Stimulated activated memory B cell treated with anti-CD40 and anti-IgM and Interleukin-4, amounts not matched to agents 10 μg/mL and 1 μg/mL and 100 μg/mL, for 72 hours (primary cell): ENCODE data around the gene GOLGA6L7.
A peak's percentile ranks its signal among the peaks of the same experiment; 100 is the strongest.
"Not testable (repeated sequence)": the region's sequence is repeated elsewhere in the genome, so short reads cannot be mapped to it uniquely, and the experiment has no call there.

Experiments used
- ATAC-seq: fragments of 150-1000 bp; cut with Tn5 transposase; 2 replicates; pipeline ENCODE4 v1.10.0; 2021
- H3K27ac Mint-ChIP-seq: one replicate; pipeline ENCODE4 v1.8.0; 2022; ENCODE audit warnings: mild to moderate bottlenecking, mixed read lengths
- H3K27me3 Mint-ChIP-seq: one replicate; pipeline ENCODE4 v1.8.0; 2022; ENCODE audit warnings: mixed read lengths
- H3K36me3 Mint-ChIP-seq: one replicate; pipeline ENCODE4 v1.8.0; 2022; ENCODE audit warnings: mixed read lengths
- H3K4me1 Mint-ChIP-seq: one replicate; pipeline ENCODE4 v1.8.0; 2022; ENCODE audit warnings: mixed read lengths
- H3K4me3 Mint-ChIP-seq: one replicate; pipeline ENCODE4 v1.8.0; 2022; ENCODE audit warnings: mild to moderate bottlenecking, moderate library complexity, mixed read lengths
- H3K9me3 Mint-ChIP-seq: one replicate; pipeline ENCODE4 v1.8.0; 2022; ENCODE audit warnings: mixed read lengths

GOLGA6L7 gene

DNA sequence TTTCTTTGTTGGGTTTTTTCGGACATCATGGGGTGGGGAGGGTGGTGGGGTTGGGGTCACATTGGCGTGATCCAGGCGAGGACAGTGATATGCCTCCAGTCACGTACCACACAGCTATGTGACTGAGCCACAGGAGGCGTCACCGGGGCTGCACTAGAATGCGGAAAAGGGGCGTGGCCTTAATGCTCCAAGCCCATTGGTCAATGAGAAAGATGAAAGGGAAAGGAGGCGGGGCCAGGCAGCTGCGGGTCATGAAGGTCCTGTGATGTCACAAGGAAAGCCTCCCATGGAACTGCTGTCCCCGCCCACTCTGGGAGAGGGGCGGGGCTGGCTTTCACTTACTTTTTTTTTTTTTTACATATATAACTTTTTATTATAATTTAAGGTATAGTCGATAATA, at the start of gene GOLGA6L7:
GOLGA6L7 (minus strand) TSS at position 124 of the 400 bp plus-strand sequence; CDS start at position 29, 95 bp downstream.
- not testable (repeated sequence) for H3K27me3 Mint-ChIP-seq, H3K27ac Mint-ChIP-seq, H3K9me3 Mint-ChIP-seq, ATAC-seq, H3K36me3 Mint-ChIP-seq, H3K4me1 Mint-ChIP-seq, H3K4me3 Mint-ChIP-seq

GRCh38 chr15:28897861-28898585, 49.6 kb upstream of the GOLGA6L7 start:
- Mint-ChIP-seq H3K4me3 (no peak overlapping the region), H3K9me3 (peaks cover 3% of the 10 kb centered on the region), H3K4me1 (no peaks in the 10 kb centered on the region), H3K27me3 (peaks cover 9% of the 10 kb centered on the region), H3K27ac (no peak overlapping the region), H3K36me3 (no peaks in the 10 kb centered on the region)
- no peak for ATAC-seq

GRCh38 chr15:28896951-28897350, 48.5 kb upstream of the GOLGA6L7 start:
- ATAC-seq: no peak
- Mint-ChIP-seq H3K4me3 (no peak overlapping the region), H3K36me3 (no peaks in the 10 kb centered on the region), H3K27ac (no peak overlapping the region), H3K4me1 (no peaks in the 10 kb centered on the region), H3K9me3 (peaks cover 3% of the 10 kb centered on the region), H3K27me3 (peaks cover 9% of the 10 kb centered on the region)

GRCh38 chr15:28895566-28895965, 47.1 kb upstream of the GOLGA6L7 start:
- Mint-ChIP-seq H3K9me3 (peaks cover 3% of the 10 kb centered on the region), H3K27me3 (peaks cover 9% of the 10 kb centered on the region), H3K27ac (no peak overlapping the region), H3K36me3 (no peaks in the 10 kb centered on the region), H3K4me3 (no peak overlapping the region), H3K4me1 (no peaks in the 10 kb centered on the region)
- ATAC-seq: no peak

GRCh38 chr15:28895146-28895545, 46.7 kb upstream of the GOLGA6L7 start:
- Mint-ChIP-seq H3K4me1 (no peaks in the 10 kb centered on the region), H3K27ac (no peak overlapping the region), H3K36me3 (no peaks in the 10 kb centered on the region), H3K4me3 (no peak overlapping the region), H3K27me3 (peaks cover 9% of the 10 kb centered on the region), H3K9me3 (peaks cover 3% of the 10 kb centered on the region)
- ATAC-seq: no peak

GRCh38 chr15:28894631-28895030, 46.2 kb upstream of the GOLGA6L7 start:
- H3K4me1 Mint-ChIP-seq: no peaks in the 10 kb centered on the region
- peaks cover 3% of the 10 kb centered on the region for H3K9me3 Mint-ChIP-seq
- H3K27ac Mint-ChIP-seq: no peak overlapping the region
- ATAC-seq: no peak
- H3K36me3 Mint-ChIP-seq: no peaks in the 10 kb centered on the region
- peaks cover 9% of the 10 kb centered on the region for H3K27me3 Mint-ChIP-seq
- H3K4me3 Mint-ChIP-seq: no peak overlapping the region

- Mint-ChIP-seq H3K4me1 (no peaks in the 10 kb centered on the region), H3K4me3 (no peak overlapping the region), H3K9me3 (peaks cover 3% of the 10 kb centered on the region), H3K27ac (no peak overlapping the region), H3K36me3 (no peaks in the 10 kb centered on the region), H3K27me3 (peaks cover 18% of the 10 kb centered on the region)
- no peak for ATAC-seq
These were observed 44.6 kb upstream of the GOLGA6L7 start for GRCh38 chr15:28892789-28893610.

GRCh38 chr15:28891588-28891987, 43.1 kb upstream of the GOLGA6L7 start:
- Mint-ChIP-seq H3K27me3 (peaks cover 30% of the 10 kb centered on the region), H3K4me1 (no peaks in the 10 kb centered on the region), H3K9me3 (no peaks in the 10 kb centered on the region), H3K36me3 (no peaks in the 10 kb centered on the region), H3K4me3 (no peak overlapping the region), H3K27ac (no peak overlapping the region)
- no peak for ATAC-seq

DNA sequence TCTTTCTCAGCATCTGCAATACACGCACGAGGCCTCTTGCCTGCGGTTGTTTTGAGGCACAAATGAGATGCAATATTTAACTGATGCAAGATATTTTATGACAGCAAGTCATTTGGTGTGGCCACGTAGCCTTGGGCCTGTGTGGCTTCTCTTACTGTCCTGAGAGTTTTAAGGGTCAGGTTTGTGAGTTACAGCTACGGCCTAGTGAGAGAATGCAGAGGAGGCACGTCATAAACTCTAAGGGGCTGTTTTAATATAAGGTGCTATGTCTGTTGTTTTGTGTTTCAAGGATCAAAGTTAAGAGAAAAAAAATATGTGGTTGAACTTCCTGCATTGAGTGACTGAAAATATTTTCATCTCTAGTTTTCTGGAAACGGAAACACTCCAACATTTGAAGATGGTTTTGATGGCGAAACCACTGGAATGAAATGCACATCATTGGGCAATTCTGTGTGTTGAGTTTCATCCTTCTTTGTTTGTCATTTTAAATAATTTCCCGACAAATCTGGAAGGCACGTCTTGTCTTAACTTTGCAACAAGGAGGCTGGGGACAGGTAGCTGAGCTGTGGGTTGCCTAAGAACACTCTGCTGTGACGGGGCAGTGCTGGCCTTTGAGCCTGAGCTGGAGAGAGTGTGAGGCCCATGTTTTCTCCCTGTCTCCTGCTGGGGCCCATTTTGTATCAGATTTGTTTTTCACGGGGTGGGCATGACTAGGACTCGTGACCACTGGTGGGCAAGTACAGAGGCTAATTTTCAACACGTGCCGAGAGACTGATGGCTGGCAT, 42.5 kb upstream of the GOLGA6L7 start:
- Mint-ChIP-seq H3K27ac (no peak overlapping the region), H3K36me3 (no peaks in the 10 kb centered on the region), H3K9me3 (no peaks in the 10 kb centered on the region), H3K4me3 (no peak overlapping the region), H3K4me1 (no peaks in the 10 kb centered on the region), H3K27me3 (peaks cover 30% of the 10 kb centered on the region)
- ATAC-seq: no peak

DNA sequence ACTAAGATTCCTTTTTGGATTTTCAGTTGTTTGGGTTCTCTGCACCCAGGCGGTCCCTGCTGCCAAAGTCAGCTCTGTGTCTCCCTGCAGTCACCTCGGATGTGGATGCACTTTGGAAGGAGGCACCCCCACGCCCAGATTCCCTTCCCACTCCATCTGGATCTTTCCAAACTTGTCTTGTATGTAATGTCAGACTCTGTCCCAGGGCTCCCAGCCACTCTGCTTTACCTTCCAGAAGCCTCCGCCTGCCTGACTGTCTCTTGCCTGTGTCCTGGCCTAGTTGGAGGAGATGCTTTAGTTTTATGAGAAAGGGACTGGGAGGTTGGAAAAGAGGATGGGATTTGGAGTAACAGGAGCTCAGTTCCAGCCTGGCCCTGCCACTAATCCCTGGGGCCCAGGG, 41.8 kb upstream of the GOLGA6L7 start:
- not testable (repeated sequence) for ATAC-seq, H3K27ac Mint-ChIP-seq, H3K4me3 Mint-ChIP-seq, H3K4me1 Mint-ChIP-seq, H3K36me3 Mint-ChIP-seq, H3K9me3 Mint-ChIP-seq
- H3K27me3 Mint-ChIP-seq: peaks cover 30% of the 10 kb centered on the region

GRCh38 chr15:28889871-28890270, 41.4 kb upstream of the GOLGA6L7 start:
- not testable (repeated sequence) for H3K4me3 Mint-ChIP-seq, H3K4me1 Mint-ChIP-seq, ATAC-seq, H3K27ac Mint-ChIP-seq, H3K36me3 Mint-ChIP-seq, H3K9me3 Mint-ChIP-seq
- peaks cover 34% of the 10 kb centered on the region for H3K27me3 Mint-ChIP-seq

DNA sequence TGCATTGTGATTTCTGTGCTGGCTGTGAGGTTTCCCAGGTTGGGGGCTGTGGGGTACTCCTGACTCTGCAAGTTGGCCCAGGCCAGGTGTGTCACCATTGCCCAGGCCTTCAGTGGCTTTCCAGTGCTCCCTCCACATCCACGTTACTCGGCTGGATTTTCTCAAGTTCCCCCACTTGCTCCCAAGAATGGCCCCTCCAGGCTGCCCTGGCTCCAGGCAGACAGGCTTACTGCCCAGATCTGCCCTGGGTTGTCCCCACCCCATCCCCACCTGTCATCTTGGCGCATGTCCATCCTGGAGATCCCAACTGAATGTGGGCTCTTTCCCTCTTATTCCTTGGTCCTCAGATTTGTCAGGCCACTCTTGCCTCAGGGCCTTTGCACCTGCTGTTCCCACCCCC, 40.9 kb upstream of the GOLGA6L7 start:
- no peak overlapping the region for H3K27ac Mint-ChIP-seq

GRCh38 chr15:28888900-28889299, 40.5 kb upstream of the GOLGA6L7 start:
- Mint-ChIP-seq H3K27ac (no peak overlapping the region), H3K4me3 (no peak overlapping the region), H3K27me3 (peaks cover 29% of the 10 kb centered on the region), H3K36me3 (no peaks in the 10 kb centered on the region), H3K9me3 (no peaks in the 10 kb centered on the region), H3K4me1 (no peaks in the 10 kb centered on the region)
- ATAC-seq: peak; percentile 11

More for the DNA sequence above, 40.9 kb upstream of the GOLGA6L7 start:
- Mint-ChIP-seq H3K4me1 (no peaks in the 10 kb centered on the region), H3K4me3 (no peak overlapping the region), H3K36me3 (no peaks in the 10 kb centered on the region), H3K27me3 (peaks cover 33% of the 10 kb centered on the region), H3K9me3 (no peaks in the 10 kb centered on the region)
- ATAC-seq: no peak

- Mint-ChIP-seq H3K27me3 (peaks cover 29% of the 10 kb centered on the region), H3K27ac (no peak overlapping the region), H3K4me3 (no peak overlapping the region), H3K9me3 (no peaks in the 10 kb centered on the region), H3K4me1 (no peaks in the 10 kb centered on the region), H3K36me3 (no peaks in the 10 kb centered on the region)
- peak; percentile 3 for ATAC-seq
These were observed 40.0 kb upstream of the GOLGA6L7 start for GRCh38 chr15:28888302-28888894.
